HG02973 (cell line): ENCODE measurements around the gene CHPF2.

ENCODE experiments used
- ATAC-seq: cut with Tn5 transposase; IDR thresholded peaks from one replicate; pipeline ENCODE4 v1.9.1; 2021; ENCODE audit warnings: moderate library complexity; ENCODE audit not compliant: unreplicated experiment

CHPF2 gene

DNA sequence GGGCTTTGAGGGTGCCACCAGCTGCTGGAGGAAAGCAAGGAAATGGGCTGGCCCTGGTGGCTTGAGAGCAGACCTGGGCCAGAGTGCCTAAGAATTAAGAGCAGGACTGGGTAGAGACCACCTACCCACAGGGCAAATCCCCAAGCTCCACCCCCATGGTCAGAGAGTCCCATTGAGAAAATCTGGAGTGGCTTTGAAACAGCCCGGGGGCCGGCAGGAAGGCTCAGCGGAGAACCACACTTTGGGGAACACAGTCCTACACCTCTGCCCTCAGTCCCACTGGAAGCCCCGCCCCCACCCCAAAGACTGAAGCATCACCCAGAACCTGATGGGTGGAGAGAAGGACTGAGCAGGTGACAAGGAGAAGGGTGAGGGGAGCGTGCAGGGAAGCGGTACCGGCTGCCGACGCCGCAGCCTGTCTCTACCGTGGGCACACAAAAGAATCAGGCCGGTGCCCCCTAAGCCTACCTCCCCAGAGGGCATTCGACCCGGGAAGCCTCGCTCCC, 12.6 kb downstream of the CHPF2 start:
- ATAC-seq: no peak

- no peak for ATAC-seq
Measured at GRCh38 chr7:151245360-151246101, 13.2 kb downstream of the CHPF2 start.

DNA sequence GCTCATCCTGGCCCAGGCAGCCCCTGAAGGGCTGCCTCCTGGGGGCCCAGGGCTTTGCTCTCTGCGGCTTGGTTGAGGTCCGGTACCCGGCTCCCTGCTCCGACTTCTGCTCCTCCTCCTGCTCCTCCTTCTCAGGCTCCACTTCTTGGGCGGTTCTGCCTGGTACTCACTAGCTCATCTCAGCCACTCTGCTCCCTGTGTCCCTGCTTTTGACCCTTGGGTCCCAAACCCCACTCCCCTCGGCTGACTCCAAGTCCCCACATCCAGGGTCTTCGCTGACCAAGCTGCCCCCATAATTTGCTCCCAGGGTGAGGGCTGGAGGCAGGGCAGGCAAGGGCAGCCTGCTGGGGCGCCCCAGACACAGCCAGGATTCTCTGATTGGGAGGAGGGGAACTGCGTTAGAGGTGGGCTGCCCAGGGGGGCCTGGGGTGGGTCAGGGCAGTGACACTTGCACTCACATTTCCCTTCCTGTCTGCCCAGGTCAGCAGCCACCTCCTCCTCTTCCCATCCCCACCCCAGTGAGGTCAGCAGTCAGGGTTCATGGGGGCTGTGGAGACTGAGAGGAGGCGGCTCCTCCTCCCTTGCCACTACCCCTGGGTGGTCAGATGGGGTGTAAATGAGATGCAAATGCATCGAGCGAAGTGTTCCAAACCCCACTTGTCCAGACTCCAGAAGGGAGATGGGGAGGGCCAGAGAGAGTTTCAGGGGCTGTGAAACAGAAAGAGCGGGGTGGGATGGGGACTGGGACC, 14.0 kb downstream of the CHPF2 start:
- ATAC-seq: no peak

DNA sequence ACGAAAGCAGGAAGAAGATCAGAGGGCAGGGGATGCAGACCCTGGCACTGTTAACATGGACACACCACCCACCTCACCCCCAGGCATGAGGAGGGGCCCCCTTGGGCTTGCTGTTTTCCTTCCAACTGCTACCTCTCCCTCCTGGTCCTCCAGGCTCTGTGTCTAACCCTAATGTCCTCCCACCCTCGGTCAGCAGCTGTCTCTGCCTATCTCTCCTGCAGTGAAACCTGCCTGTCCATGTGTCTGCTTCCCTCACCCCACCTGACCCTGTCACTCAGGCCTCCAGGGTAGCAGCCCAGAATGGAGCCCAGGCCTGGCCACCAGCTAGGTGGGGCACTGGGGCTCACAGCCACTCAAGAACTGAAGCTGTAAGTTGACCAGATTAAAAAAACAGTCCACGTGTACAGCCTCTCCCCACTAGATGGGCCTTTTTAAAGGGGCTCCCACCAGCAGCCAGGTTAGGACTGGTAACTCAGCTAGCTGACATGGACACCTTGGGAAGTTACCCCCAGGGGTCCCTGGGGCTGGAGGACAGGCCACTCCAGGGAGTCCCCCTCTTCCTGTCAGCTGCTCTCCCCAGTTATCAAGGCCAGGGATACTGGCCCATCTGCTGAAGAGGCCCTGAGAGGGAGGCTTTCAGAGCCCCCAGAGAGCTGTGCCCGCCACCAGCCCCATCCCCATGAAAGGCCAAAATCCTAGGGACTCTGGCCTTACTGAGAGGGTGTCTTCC, 14.7 kb downstream of the CHPF2 start:
- ATAC-seq: no peak

DNA sequence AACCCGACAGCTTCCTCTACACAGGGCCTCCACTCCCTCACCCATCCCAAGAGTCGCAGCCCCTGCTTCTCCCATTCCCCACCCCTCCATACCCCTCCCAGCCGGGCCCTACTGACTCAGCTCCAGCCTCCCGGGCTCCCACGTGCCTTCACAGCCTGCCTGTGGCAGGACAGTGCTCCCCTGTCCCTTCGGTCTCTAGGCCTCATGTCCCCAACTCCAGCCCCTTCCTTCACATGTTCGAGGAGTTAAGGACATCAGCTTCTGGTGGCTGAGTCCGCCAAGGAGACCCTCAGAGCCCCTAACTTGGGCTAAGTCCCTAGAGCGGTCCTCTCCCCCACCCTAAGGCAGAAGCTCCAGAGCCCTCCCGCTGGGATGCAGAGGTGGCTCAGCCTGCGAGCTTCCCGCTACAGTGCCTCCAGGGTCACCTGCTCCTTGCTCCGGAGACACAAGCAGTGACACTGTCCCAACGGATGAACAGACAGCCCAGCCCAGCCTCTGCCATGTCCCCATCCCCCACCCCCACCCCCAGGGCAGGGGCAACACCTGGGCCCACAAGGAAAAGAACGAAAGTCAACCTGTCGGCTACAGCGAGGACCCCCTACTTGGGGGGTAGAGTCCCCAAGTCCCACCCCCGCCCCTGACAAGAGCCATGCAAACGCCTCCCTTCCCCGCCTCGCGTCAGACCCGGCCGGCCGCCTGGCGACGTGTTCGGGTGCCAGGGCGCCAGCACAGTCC, 15.5 kb downstream of the CHPF2 start:
- ATAC-seq: no peak

DNA sequence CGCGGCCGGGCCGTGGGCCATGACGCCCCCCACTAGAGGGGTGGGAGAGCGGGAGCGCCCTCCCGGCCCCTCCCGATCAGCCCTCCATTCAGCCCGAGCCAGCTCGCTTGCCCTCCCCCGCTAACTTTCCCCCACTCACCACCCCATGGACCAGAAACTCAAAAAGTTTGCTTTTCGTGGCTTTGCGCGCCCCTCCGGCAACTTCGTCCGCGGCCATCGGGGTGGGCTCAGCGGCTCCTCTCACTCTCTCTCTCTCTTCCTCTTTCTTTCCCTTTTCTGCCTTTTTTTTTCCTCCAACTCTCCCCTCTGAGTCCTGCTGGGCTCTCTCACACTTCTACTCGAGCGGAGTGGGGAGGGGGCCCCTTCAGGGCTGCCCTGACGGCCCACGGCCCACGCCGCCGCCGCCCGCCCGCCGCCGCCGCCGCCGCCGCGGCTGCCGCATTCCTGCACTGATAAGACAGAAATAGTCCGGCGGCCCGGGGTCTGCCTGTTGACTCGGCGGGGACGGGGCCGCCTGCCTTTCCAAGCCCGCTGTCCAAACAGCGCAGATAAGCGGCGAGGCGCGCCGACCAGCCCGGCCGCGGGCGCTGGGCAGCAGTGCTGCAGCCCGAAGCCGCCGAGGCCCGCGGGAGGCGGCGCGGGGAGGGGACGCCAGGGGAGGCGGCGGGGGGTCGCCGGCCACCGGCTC, 16.2 kb downstream of the CHPF2 start, which contains the start of gene SMARCD3:
Gene SMARCD3, minus strand, starts transcription at position 349 of the 688 bp plus-strand sequence. Its CDS starts 132 bp downstream, at position 217.
- no peak for ATAC-seq

DNA sequence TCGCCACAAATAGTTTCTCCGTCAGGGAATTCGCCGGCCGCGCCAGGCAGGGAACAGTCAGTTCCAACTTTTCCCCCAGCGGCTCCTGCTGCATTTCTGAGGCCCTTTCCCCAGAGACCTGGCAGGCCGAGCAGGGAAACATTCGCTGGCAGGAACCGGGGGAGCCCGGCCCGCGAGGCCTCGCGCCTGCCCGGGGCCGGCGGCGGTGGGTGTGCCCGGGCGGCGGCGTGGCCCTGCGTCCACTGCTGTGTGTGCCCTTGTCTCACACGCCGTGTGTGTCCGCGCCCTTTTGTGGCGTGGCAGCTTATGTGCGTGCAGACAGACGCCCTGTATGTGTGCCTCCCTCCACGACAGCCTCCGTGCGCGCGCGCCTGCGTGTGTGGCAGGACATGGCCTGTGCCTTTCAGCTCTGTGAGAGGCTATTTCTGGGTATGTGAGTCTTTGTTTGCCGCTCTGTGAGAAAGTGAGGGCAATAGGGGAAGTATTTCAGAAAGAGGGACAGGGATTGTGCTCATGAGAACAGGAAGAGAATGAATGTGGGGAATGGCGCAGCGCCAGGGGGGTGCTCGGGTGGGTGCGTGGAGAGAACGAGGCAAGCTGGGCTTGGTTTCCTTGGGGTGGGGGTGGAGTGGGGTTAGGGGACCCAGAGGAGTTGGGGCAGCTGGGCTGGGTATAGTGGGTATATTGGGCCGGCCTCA, 16.9 kb downstream of the CHPF2 start:
- no peak for ATAC-seq

GRCh38 chr7:151249732-151250072, 17.4 kb downstream of the CHPF2 start:
- no peak for ATAC-seq

GRCh38 chr7:151250181-151251132, 18.2 kb downstream of the CHPF2 start:
- ATAC-seq: no peak

GRCh38 chr7:151251328-151251688, 19.0 kb downstream of the CHPF2 start:
- ATAC-seq: no peak

DNA sequence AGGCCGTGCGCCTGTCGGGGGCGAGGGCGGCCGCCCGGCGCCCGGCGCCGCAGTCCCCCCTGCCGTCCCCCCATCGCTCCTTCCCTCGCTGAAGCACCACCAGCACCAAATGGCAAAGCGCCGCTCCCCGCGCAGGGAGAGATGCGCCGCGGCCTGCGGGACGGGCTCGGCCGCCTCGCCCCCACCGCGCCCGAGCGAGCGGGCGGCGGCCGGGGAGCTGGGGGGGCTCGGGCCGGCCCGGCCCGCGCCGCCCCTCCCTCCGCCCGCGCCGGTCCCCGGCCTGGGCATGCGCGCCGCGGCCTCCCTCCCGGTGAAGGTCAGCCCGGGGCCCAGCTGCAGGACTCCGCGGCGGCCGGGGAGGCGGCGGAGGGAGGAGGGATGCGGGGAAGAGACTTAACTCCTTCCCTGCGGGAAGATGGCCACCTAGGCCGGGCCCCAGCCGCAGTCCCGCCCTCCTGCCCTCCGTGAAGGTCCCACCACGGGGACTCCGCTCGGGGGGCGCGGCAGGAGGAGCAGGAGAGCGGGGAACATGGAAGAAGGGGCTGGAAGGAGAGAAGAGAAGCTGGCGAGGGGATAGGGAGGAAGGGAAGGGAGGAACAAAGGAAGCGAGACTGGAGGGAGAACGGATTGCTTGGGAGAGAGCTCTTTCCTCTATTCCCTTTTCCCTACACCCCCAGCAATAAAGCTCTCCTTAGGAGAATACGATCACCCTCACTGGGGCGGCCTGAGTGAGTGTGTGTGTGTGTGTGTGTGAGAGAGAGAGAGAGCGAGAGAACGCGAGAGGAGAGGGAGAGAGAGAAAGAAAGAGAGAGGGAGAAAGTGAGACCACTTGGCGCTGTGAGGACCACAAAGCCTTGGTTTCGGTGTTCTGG, 19.6 kb downstream of the CHPF2 start:
- no peak for ATAC-seq

DNA sequence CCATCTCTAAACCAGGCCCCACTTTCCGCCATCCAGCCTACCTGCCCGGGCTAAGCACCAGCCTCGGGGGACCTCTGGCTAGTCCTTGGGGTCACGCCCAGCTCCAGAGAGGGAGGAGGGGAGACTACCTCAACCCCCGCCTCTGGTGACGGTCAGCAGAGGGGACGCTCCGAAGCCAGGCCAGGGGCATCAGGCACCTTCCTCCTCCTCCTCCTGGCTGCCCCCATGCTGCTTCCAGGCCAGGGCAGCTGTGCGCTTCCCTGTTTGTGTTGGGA, 20.2 kb downstream of the CHPF2 start:
- no peak for ATAC-seq

DNA sequence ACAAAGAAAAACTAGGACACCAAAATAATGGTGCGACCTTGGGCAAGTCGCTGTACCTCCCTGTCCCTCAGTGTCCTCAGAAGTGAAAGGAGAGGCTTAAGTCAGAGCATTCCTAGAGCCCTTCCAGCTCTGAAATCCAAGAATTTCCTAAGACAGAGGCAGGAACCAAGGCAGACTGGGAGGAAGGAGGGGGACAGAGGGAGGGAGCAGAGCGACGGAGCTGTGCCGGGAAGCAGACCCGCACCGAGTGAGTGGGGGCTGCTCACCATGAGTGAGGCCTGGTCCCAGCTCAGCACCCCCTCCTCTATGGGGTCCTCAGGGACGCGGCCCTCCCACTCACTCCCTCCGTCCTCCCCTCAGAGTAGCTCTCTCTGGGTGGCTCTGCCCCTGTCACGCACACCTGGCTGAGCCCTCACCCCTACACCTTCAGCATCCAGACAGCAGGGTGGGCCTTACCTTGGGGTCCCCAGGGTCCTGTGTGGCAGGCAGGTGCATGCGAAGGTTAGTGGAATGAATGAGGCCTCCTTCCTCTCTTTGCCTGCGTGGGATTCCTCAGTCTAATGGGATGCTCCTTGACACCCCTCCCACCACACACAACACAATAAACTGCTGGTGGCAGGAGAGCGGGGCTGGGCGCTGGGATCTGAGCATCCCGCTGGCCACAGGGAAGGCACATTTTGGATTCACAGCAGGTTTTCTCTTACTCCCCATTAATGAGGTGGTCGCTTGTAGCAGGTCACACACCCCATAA, 20.9 kb downstream of the CHPF2 start:
- ATAC-seq: no peak

DNA sequence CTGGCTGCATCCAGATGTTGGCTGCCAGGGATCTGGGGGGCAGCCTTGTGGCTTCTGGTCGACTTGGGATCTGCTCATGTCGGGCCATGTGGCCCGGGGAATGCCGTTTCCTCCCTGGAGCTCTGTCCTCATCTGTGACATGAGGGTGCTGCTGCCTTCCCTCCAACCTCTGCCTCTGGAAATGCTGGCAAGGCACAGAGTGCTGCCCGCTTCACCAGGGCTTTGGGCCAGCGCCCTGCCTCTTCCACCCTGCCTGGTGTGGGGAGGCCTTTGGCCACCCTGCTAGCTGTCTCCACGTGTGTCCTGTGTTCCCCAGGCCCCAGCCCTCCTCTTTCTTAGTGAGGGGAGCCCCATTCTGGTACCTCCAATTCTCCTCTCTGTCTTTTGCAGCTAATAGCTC, 22.0 kb downstream of the CHPF2 start:
- ATAC-seq: no peak

DNA sequence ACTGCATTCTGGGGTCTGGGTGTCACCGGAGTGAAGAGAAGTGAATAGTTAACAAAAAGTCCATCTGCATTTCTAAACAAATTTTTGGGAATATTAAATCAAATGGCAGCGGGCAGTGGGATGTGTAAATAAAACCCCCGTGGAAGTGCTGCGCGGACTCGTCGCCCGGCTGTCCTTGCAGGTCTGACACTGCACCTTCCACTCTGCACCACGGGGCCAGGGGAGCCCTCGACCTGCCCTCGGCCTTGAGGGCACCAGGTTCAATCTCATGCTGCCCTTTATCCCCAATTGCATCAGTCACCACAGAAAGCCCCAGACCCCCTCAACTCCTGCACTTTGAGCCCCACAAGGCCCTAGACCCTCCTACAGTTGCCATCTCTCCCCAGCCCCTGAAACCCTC, 22.6 kb downstream of the CHPF2 start:
- no peak for ATAC-seq

DNA sequence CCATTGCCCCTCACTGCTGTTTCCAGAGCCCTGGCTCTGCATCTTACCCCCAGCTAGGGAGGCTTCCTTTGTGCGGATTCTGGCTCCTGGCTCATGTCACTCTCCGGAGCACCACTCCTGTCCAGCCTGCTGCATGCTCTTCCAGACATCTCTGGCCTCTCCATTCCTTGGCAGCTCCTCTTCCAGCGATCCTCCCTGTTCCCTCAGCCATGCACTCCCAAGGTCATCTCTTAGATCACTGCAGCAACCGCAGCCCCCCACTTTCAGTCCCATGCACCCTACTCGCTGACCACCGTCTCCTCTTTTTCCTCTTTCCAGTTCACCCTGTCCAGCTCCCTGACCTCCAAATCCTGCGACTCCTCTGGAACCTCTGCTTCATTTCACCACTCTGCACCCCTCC, 23.1 kb downstream of the CHPF2 start:
- ATAC-seq: no peak

GRCh38 chr7:151256410-151257045, 24.2 kb downstream of the CHPF2 start:
- no peak for ATAC-seq
